ENCODE results near the gene THADA.

The THADA gene

GRCh38 chr2:43321446-43321845, 274.4 kb downstream of the THADA start:
- no peak for DNase-seq

GRCh38 chr2:43319541-43319940, 276.3 kb downstream of the THADA start:
- no peak for DNase-seq

- DNase-seq, result no peak
These were observed 277.0 kb downstream of the THADA start for GRCh38 chr2:43318791-43319190.

GRCh38 chr2:43317680-43318079, 278.2 kb downstream of the THADA start:
- DNase-seq, result no peak

- DNase-seq, result no peak
These were observed 278.6 kb downstream of the THADA start for GRCh38 chr2:43317194-43317593.

- DNase-seq, result no peak
These were observed 280.4 kb downstream of the THADA start for GRCh38 chr2:43315482-43315881.

GRCh38 chr2:43314299-43314927, 281.4 kb downstream of the THADA start:
- DNase-seq, result no peak

- DNase-seq, result no peak
These were observed 282.2 kb downstream of the THADA start for GRCh38 chr2:43313642-43314017.

GRCh38 chr2:43312755-43313641, 282.8 kb downstream of the THADA start:
- no peak for DNase-seq

GRCh38 chr2:43311276-43311675, 284.6 kb downstream of the THADA start:
- no peak for DNase-seq

- no peak for DNase-seq
These were observed 285.9 kb downstream of the THADA start for GRCh38 chr2:43309935-43310334.

- DNase-seq, result no peak
These were observed 287.9 kb downstream of the THADA start for GRCh38 chr2:43307973-43308372.

- no peak for DNase-seq
These were observed 288.8 kb downstream of the THADA start for GRCh38 chr2:43307046-43307445.

- DNase-seq, result no peak
These were observed 289.6 kb downstream of the THADA start for GRCh38 chr2:43306197-43306596.

- DNase-seq, result no peak
These were observed 290.3 kb downstream of the THADA start for GRCh38 chr2:43305517-43305916.

GRCh38 chr2:43305012-43305411, 290.8 kb downstream of the THADA start:
- no peak for DNase-seq

- no peak for DNase-seq
These were observed 291.9 kb downstream of the THADA start for GRCh38 chr2:43303889-43304288.

- DNase-seq, result no peak
These were observed 292.8 kb downstream of the THADA start for GRCh38 chr2:43302961-43303494.

GRCh38 chr2:43302182-43302960, 293.5 kb downstream of the THADA start:
- DNase-seq, result no peak

GRCh38 chr2:43300781-43301583, 294.9 kb downstream of the THADA start:
- DNase-seq, result no peak

- DNase-seq, result no peak
These were observed 295.6 kb downstream of the THADA start for GRCh38 chr2:43300222-43300621.

- no peak for DNase-seq
These were observed 297.3 kb downstream of the THADA start for GRCh38 chr2:43298500-43298899.
